Choroid plexus epithelial cell (primary cell): ENCODE measurements around the gene MYCBP2.

Source experiments
- DNase-seq: peaks from one replicate; pipeline ENCODE4 v3.0.0-alpha.2; 2010; ENCODE audit warnings: low read depth
- H3K4me3 ChIP-seq: 2 replicates; pipeline ENCODE4 v1.5.1; 2011; ENCODE audit warnings: low read depth, mild to moderate bottlenecking, control low read depth, low read length, moderate library complexity
- CTCF ChIP-seq: conservative IDR thresholded peaks from 2 replicates; pipeline ENCODE4 v1.5.1; 2011; ENCODE audit warnings: low read depth, mild to moderate bottlenecking, control low read depth, inconsistent platforms, low read length, moderate library complexity

The MYCBP2 gene

GRCh38 chr13:77056886-77057285 lies 270.0 kb downstream of the MYCBP2 start:
- no peak for TF ChIP-seq CTCF
- H3K4me3 ChIP-seq, result no peak overlapping the region
- no peak for DNase-seq

- peak; percentile 9 for DNase-seq
- no peak for TF ChIP-seq CTCF
- no peak overlapping the region for H3K4me3 ChIP-seq
Observed at GRCh38 chr13:77056382-77056781, 270.5 kb downstream of the MYCBP2 start.

- no peak for TF ChIP-seq CTCF
- DNase-seq, result no peak
- no peak overlapping the region for H3K4me3 ChIP-seq
Observed at GRCh38 chr13:77055158-77055557, 271.7 kb downstream of the MYCBP2 start.

- TF ChIP-seq CTCF, result no peak
- no peak overlapping the region for H3K4me3 ChIP-seq
- DNase-seq, result no peak
Observed at GRCh38 chr13:77053192-77053591, 273.7 kb downstream of the MYCBP2 start.

- no peak for TF ChIP-seq CTCF
- peak; percentile 14 for DNase-seq
- H3K4me3 ChIP-seq, result no peak overlapping the region
Observed at GRCh38 chr13:77048681-77049080, 278.2 kb downstream of the MYCBP2 start.

- no peak overlapping the region for H3K4me3 ChIP-seq
- DNase-seq, result no peak
- no peak for TF ChIP-seq CTCF
Observed at GRCh38 chr13:77047649-77048343, 279.1 kb downstream of the MYCBP2 start.

GRCh38 chr13:77042566-77043177 lies 284.2 kb downstream of the MYCBP2 start:
- no peak overlapping the region for H3K4me3 ChIP-seq
- no peak for TF ChIP-seq CTCF
- DNase-seq, result no peak
